ENCODE results near the gene CLSTN2.

DNA sequence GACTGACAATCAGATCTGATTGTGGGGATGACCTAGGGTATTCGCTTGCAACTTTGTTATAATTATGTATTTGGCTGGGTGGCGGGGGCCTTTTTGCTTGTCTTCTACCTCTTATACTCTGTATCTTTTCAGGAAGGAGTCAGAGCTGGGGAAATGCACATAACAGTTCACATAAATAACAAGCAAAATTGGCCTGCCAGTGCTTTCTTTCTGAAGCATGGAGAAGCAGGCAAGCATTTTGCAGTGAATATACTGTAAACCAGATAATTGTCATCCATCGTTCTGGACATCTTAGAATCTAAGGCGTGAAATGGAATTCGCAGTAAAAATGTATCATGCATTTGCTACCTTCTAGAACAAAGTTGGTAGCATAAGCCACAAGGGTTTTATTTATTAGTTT is 227.6 kb downstream of the CLSTN2 start:
- TF ChIP-seq EZH2 (IDR thresholded peaks at IDR 0.05; ENCODE audit: borderline replicate concordance): no peak
- TF ChIP-seq, protein P1, sequence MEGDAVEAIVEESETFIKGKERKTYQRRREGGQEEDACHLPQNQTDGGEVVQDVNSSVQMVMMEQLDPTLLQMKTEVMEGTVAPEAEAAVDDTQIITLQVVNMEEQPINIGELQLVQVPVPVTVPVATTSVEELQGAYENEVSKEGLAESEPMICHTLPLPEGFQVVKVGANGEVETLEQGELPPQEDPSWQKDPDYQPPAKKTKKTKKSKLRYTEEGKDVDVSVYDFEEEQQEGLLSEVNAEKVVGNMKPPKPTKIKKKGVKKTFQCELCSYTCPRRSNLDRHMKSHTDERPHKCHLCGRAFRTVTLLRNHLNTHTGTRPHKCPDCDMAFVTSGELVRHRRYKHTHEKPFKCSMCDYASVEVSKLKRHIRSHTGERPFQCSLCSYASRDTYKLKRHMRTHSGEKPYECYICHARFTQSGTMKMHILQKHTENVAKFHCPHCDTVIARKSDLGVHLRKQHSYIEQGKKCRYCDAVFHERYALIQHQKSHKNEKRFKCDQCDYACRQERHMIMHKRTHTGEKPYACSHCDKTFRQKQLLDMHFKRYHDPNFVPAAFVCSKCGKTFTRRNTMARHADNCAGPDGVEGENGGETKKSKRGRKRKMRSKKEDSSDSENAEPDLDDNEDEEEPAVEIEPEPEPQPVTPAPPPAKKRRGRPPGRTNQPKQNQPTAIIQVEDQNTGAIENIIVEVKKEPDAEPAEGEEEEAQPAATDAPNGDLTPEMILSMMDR (IDR thresholded peaks at IDR 0.05; ENCODE audit: poor library complexity): no peak
- no peak for TF ChIP-seq EZH2phosphoT487 (IDR thresholded peaks at IDR 0.05; ENCODE audit: low read depth, severe bottlenecking, unreplicated experiment)

Measured in hepatocyte (in vitro differentiated cells).